PC-9 (cell line): Measurements from ENCODE around the gene ELF4. TPM values are rescaled to one million over a fixed set of nuclear protein-coding genes. Genes with fewer than 3 reads are reported as not detected.

Experiments
- BruUV-seq: library from RNA; stranded (reverse); fragments of 400-500 nt; replicated peaks from 2 replicates; lab custom pipeline; 2021; lab: Mats Ljungman, UMichigan
- CTCF ChIA-PET: fragments of 300-600 bp; sonication (Branson Sonifier 250); formaldehyde crosslinking; loops from one replicate; lab custom pipeline; 2022; ENCODE audit warnings: antibody characterized with exemption; lab: Charles Lee
- POLR2A ChIA-PET: fragments of 300-600 bp; sonication (Branson Sonifier 250); formaldehyde crosslinking; loops from one replicate; lab custom pipeline; 2022; ENCODE audit warnings: antibody characterized with exemption; ENCODE audit not compliant: unreplicated experiment; lab: Charles Lee
- DNase-seq, 2 experiments: peaks; one replicate each; pipeline versions ENCODE4 v3.0.0 to v3.0.0-alpha.2; 2015 to 2022; ENCODE audit warnings: mixed read lengths in 1 of 2
- H2AFZ ChIP-seq: fragments of 200-600 bp; sonication (generic); 2 replicates; pipeline ENCODE4 v1.8.1; 2017; ENCODE audit warnings: antibody characterized with exemption
- H3F3A ChIP-seq: fragments of 200-600 bp; sonication (generic); 2 replicates; pipeline ENCODE4 v1.8.1; 2017; ENCODE audit warnings: antibody characterized with exemption, mild to moderate bottlenecking, low read depth; ENCODE audit not compliant: insufficient read depth
- H3K27ac ChIP-seq: fragments of 200-600 bp; sonication (generic); 2 replicates; pipeline ENCODE4 v1.6.1; 2016; ENCODE audit warnings: mixed run types
- H3K27me3 ChIP-seq: fragments of 200-600 bp; sonication (generic); 2 replicates; pipeline ENCODE4 v1.6.1; 2016; ENCODE audit warnings: low read depth, mixed run types; ENCODE audit not compliant: insufficient read depth
- H3K36me3 ChIP-seq: fragments of 200-600 bp; sonication (generic); 2 replicates; pipeline ENCODE4 v1.6.1; 2016; ENCODE audit warnings: low read depth, mixed run types
- H3K4me1 ChIP-seq: fragments of 200-600 bp; sonication (generic); replicated peaks from 2 replicates; pipeline ENCODE4 v1.6.1; 2016; ENCODE audit warnings: mixed run types; ENCODE audit not compliant: insufficient read depth
- H3K4me2 ChIP-seq: fragments of 200-600 bp; sonication (generic); 2 replicates; pipeline ENCODE4 v1.6.1; 2017; ENCODE audit warnings: mixed run types
- H3K4me3 ChIP-seq: fragments of 200-600 bp; sonication (generic); 2 replicates; pipeline ENCODE4 v1.6.1; 2016; ENCODE audit warnings: mixed run types
- H3K79me2 ChIP-seq: fragments of 200-600 bp; sonication (generic); 2 replicates; pipeline ENCODE4 v1.6.1; 2017; ENCODE audit warnings: low read depth, mixed run types
- H3K9me2 ChIP-seq: fragments of 200-600 bp; sonication (generic); 2 replicates; pipeline ENCODE4 v1.8.1; 2017; ENCODE audit warnings: mild to moderate bottlenecking; ENCODE audit not compliant: insufficient read depth
- H3K9me3 ChIP-seq: fragments of 200-600 bp; sonication (generic); 2 replicates; pipeline ENCODE4 v1.8.1; 2016; ENCODE audit warnings: low read depth; ENCODE audit not compliant: insufficient read depth
- H4K20me1 ChIP-seq: fragments of 200-600 bp; sonication (generic); 2 replicates; pipeline ENCODE4 v1.8.1; 2017; ENCODE audit not compliant: insufficient read depth
- CTCF ChIP-seq: fragments of 200-600 bp; sonication (generic); conservative IDR thresholded peaks from 2 replicates; pipeline ENCODE4 v1.6.1; 2017; ENCODE audit warnings: mixed run types, antibody characterized with exemption, mild to moderate bottlenecking, moderate library complexity
- EZH2 ChIP-seq: fragments of 200-600 bp; sonication (generic); IDR thresholded peaks from 2 replicates; pipeline ENCODE4 v1.8.0; 2017; ENCODE audit warnings: antibody characterized with exemption, low read depth
- intact Hi-C: fragments of 100-400 bp; cut with micrococcal nuclease; formaldehyde crosslinking; loops from one replicate; pipeline ENCODE4 v1.10.0; 2022; ENCODE audit not compliant: unreplicated experiment
- total RNA-seq: library from RNA; stranded (reverse); gene quantifications from 2 replicates; pipeline ENCODE4 v1.2.3, GENCODE V29; 2021

ELF4 gene
- total RNA-seq, 1 experiment from 2014 or later: 60.3 TPM

- Histone ChIP-seq H3K9me3 (no peaks in the 10 kb centered on the region), H4K20me1 (no peaks in the 10 kb centered on the region), H3K9me2 (no peaks in the 10 kb centered on the region), H3K27me3 (no peaks in the 10 kb centered on the region), H3K4me2 (no peak overlapping the region), H3K79me2 (no peaks in the 10 kb centered on the region), H3K27ac (no peak overlapping the region), H3K4me1 (no peaks in the 10 kb centered on the region), H2AFZ (no peak overlapping the region), H3K4me3 (no peak overlapping the region), H3F3A (no peaks in the 10 kb centered on the region), H3K36me3 (peaks cover 10% of the 10 kb centered on the region)
- no TSS peak for BruUV-seq
- TF ChIP-seq CTCF (peak; percentile 86), EZH2 (no peak)
- peak in 1 of 2 experiments; percentile 51 for DNase-seq
- intact Hi-C loops: loop anchor here (1.0 kb wide), 1 partner anchor 103 kb away; no protein-coding TSS in a partner anchor
- ChIA-PET CTCF (interaction anchor here (2.8 kb wide), 1 partner anchor 102 kb away, joined by 20 read pairs; no protein-coding TSS in a partner anchor), POLR2A (interaction anchor here (0.7 kb wide), 1 partner anchor 11 kb away, joined by 4 read pairs; no protein-coding TSS in a partner anchor)
Observed at GRCh38 chrX:130028196-130028595, 82.1 kb downstream of the ELF4 start.

- ChIA-PET POLR2A (no interaction called here), CTCF (interaction anchor here (2.8 kb wide), 1 partner anchor 102 kb away, joined by 20 read pairs; no protein-coding TSS in a partner anchor)
- Histone ChIP-seq H4K20me1 (no peaks in the 10 kb centered on the region), H3K79me2 (no peaks in the 10 kb centered on the region), H3K9me2 (no peaks in the 10 kb centered on the region; the same call in 1 of the 2 replicates), H3K36me3 (peaks cover 17% of the 10 kb centered on the region), H3K9me3 (no peaks in the 10 kb centered on the region), H2AFZ (no peak overlapping the region), H3K27me3 (no peaks in the 10 kb centered on the region), H3K27ac (no peak overlapping the region), H3K4me3 (no peak overlapping the region), H3K4me1 (no peaks in the 10 kb centered on the region), H3K4me2 (no peak overlapping the region), H3F3A (no peaks in the 10 kb centered on the region)
- TF ChIP-seq CTCF (no peak), EZH2 (no peak)
- no TSS peak for BruUV-seq
- DNase-seq: no peak
- intact Hi-C loops: no loop called here
Observed at GRCh38 chrX:130027569-130027968, 82.7 kb downstream of the ELF4 start.

- ChIA-PET CTCF (no interaction called here), POLR2A (no interaction called here)
- Histone ChIP-seq H3K4me2 (no peak overlapping the region), H3K79me2 (no peaks in the 10 kb centered on the region), H2AFZ (no peak overlapping the region), H3K36me3 (peaks cover 18% of the 10 kb centered on the region), H3K4me3 (no peak overlapping the region), H3K9me2 (no peaks in the 10 kb centered on the region; the same call in 1 of the 2 replicates), H3K9me3 (no peaks in the 10 kb centered on the region), H3K4me1 (no peaks in the 10 kb centered on the region), H4K20me1 (no peaks in the 10 kb centered on the region), H3F3A (no peaks in the 10 kb centered on the region), H3K27ac (no peak overlapping the region), H3K27me3 (no peaks in the 10 kb centered on the region)
- no TSS peak for BruUV-seq
- TF ChIP-seq CTCF: no peak
- TF ChIP-seq EZH2: no peak
- DNase-seq: no peak
- intact Hi-C loops: no loop called here
Observed at GRCh38 chrX:130025256-130025655, 85.0 kb downstream of the ELF4 start.
